CD4-positive, alpha-beta T cell treated with Interleukin-6 at 100 ng/mL for 8 hours (primary cell): ENCODE data around the gene EFCAB9.

Experiments used
- DNase-seq: peaks from one replicate; pipeline ENCODE4 v3.0.0-alpha.2; 2020; ENCODE audit warnings: mixed read lengths, low spot score

Gene EFCAB9

DNA sequence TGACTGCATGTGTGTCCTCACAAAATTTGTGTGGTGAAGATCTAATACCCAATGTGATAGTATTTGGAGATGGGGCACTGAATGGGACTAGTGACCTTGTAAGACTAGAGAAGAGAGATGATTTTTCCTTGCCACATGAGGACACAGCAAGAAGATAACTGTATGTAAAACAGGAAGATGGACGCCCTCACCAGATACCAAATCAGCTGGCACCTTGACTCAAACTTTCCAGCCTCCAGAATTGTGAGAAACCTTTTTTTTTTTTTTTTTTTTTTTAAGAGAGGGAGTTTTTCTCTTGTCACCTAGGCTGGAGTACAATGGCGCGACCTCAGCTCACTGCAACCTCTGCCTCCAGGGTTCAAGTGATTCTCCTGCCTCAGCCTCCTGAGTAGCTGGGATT is 49.3 kb downstream of the EFCAB9 start:
- DNase-seq = no peak

GRCh38 chr5:172245046-172245445 is 51.1 kb downstream of the EFCAB9 start:
- DNase-seq = no peak

DNA sequence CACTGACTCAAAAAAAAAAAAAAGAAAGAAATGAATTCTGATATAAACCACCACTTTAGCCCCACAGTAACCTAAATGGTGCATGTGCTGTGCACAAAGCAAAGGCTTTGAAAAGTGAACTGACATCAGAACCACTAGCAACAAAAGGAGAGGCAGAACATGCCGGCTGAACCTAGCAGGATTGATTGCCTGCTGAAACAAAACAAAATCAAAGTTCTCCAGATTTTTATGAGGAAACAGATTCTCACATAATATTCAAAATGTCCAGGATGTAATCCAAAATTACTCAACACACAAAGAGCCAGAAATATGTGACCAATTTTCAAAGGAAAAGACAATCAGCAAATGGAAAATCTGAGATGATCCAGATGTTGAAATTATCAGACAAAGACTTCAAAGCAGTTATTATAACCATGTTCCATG is 51.7 kb downstream of the EFCAB9 start:
- DNase-seq = no peak

GRCh38 chr5:172248637-172249036 is 54.7 kb downstream of the EFCAB9 start:
- no peak for DNase-seq

DNA sequence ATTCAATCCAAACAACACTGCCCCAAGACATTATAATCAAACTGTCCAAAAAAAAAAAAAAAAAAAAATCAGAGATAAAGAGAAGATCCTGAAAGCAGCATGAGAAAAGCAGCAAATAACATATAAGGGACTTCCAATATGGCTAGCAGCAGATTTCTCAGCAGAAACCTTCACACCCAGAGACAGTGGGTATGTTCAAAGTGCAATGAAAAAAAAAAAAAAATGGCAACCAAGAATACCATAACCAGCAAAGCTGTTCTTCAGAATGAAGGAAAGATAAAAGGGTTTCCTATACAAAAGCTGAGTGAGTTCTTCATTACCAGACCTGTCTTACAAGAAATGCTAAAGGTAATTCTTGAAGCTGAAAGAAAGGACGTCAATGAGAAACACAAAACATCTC is 57.4 kb downstream of the EFCAB9 start:
- no peak for DNase-seq

DNA sequence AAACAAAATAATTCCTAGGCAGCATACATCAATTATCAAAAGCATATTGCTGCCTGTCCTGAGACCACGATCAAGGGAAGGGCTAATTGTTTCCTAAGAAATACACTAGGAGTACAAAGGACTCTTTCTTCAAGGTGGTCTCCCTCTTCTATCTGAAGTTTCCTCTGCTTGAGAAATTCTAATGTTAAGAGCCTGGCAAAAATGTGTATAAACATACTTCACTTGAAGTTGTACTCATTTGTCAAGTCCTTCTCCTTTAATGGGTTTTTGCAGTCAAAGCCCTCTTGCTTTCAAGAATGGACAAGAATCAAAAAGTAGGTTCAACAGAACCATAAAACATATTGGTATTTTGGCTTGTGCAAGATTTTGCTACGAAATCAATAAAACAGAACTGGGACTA is 58.5 kb downstream of the EFCAB9 start:
- no peak for DNase-seq
